Measurements from ENCODE around the gene COPS7B.
A peak's percentile ranks its signal among the peaks of the same experiment; 100 is the strongest.

The COPS7B gene

DNA sequence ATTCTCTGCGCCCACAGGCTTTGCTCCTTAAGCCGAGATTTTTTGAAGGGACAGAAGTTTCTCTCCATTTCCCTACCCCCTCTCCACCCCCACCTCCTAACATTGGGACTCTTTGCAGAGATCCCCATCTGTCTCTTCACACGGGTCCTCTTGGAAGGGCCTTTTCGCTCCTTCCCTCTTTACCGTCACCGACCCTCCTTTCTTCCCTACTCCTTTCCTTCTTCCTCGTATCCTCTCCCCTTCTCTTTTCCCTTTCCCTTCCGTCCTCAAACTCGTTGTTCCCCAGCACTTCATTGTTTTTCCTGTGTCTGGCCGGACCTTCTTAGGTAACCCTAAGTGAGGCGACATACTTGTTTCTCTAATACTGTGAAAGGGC, 660 bp downstream of the COPS7B start:
- no peak for DNase-seq

DNA sequence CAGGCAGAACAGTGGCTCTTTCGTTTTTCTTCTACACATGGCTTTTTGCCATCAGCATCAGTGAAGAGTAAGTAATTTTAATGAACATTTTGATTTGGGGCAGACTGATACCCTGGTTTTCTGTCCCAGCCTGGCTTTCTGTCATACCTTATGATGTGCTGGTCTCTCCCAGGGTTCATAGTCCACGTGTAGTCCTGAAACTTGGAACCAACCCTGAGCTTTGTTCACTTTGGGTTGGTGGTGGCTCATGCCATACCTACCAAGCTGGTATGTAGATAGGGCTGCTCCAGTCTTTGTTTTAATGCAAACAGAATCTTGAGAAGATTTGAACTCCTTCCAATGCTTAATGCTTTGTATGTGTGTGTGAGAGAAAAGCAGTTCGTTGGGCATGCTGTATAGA, 4.9 kb downstream of the COPS7B start:
- DNase-seq: no peak

DNA sequence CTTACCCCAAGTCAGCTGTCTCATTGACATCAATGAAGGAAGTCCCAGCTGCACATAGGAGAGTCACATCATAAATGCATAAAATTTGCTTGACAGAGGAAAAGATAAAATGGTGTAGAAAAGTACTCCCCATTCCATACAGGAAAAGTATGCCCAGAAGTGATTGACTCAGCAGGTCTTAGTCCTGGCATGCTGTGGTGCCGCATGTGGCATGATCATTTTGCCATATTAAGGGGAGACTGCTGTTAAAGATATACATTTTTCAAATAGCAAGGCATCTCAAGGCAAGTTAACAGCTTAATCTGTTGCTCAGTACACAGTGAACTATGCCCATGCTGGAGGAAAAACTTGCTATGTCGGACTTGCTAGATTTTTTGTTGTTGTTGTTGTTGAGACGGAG, 8.1 kb downstream of the COPS7B start:
- no peak for DNase-seq

DNA sequence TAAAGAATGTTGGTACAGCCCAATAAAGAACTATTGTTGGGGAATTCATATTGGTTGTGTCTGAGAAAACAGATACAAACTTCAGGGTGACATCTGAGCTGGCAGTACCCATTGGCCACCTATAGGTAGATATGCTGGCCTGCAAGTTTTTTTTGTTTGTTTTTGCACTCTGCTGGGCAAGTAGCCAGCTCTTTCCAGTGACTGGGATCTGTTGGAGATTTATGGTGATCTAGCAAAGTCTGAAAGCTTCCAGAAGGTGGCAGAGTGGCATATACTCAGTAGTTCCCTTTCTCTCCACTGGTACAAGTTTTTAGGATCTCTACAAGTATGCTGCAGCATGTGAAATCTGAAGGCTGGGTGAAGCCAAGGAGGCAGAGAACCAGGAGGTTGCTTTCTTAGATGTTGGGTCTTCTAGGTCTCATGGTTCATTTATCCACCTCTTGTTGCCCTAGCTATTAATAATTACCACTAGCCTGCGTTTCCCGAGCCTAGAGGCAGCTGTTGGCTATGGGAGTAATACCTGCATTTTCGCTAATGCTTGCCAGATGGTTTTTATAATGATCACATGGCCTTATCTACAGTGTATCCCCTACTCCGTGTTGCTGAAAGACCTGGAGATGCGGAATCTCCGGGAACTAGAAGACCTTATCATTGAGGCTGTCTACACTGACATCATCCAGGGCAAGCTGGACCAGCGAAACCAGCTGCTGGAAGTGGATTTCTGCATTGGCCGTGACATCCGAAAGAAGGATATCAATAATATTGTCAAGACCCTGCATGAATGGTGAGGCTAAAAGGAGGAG, 9.5 kb downstream of the COPS7B start:
- peak; percentile 73 for DNase-seq

DNA sequence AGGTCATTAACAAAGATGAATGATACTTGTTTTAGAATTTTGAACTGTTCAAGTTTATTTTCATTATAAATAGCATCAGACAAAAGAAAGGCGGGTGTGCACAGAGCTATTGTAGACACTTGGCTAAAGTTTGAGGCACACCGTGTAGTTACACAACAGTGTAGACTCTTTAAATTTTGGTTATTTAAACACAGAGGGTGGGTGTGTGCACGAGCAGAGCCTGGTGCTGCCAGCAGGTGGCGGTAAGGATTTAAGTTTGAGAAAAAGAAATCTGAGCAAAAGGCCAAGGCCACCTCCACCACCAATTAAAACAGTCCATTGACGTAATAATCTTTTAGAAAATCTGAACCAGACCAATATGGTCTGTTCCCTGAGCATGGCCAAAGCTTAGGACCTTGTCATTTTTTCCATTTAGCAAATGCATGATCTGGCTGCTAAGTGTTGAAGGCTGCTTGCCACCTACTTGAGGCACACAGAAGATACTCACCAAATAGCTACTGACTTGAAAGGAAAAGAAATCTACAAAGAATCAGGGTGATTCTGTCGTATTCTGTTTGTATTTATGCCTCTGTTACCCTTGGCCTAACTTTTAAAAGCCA, 14.3 kb downstream of the COPS7B start:
- peak; percentile 2 for DNase-seq

DNA sequence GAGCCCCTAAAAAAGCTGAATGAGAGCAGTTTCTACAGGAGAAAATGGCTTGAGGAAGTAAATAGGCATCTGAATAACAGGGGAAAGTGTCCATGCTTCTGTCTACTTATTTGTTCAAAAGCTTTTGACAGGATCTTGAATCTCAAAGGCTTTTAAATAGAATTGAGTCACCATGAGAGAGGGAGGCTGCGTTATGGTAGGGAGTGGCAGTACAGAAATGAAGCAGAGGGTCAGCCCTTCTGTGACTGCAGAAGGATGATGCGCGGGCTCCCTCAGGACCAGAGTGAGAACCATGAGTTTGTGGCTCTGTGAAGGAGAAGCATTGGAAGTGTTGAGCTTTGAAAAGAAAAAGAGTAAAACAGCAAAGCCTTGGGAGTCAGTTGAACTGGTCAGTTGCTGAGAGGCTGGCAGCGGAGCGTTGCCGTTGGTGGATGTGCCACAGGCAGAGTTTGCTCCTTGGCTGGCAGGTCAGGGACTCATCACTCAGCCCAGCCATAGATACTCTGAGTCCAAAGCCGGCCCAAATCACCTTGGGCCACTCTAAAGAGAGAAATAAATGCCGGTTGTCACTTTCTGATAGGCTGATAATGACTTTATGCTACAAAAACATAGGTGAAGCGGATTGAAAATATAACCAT, 17.4 kb downstream of the COPS7B start:
- DNase-seq: no peak

DNA sequence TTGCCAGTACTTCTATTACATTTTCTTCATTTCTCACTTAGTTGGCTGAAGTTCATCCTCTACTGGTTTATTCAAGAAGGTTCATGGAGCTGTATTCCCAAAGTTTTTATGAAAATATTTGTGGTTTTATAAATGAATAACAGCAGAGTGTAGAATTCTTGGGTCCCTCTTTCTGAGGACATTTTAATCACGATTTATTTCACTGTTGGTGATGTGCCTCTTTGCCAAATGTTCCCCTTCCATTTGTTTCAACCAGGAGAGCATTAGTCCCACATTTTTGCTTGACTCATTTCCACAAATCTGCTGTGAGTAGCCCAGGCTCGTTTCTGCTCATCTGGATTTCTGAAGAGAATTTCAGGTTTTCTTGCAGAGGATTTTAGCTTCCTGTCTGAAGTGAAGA, 20.8 kb downstream of the COPS7B start:
- DNase-seq: no peak

DNA sequence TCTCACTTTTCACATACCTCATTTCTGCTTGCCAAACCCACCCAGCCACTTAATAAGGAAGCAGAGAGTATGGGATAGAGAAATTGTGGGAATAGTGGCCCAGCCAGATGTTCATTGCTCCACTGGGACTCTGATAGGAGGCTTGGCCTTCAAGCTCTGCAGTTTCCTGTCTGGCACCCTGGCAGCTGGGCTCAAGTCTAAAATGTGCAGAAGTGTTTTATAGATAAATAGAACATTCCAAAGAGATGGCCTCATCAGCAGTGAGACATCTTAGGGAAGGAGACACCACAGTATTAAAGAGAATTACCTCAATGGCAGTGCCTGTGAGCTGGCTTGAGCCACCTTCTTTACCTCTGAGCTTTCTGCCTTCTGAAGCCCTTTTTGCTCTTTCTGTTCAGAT, 24.7 kb downstream of the COPS7B start:
- DNase-seq: no peak

DNA sequence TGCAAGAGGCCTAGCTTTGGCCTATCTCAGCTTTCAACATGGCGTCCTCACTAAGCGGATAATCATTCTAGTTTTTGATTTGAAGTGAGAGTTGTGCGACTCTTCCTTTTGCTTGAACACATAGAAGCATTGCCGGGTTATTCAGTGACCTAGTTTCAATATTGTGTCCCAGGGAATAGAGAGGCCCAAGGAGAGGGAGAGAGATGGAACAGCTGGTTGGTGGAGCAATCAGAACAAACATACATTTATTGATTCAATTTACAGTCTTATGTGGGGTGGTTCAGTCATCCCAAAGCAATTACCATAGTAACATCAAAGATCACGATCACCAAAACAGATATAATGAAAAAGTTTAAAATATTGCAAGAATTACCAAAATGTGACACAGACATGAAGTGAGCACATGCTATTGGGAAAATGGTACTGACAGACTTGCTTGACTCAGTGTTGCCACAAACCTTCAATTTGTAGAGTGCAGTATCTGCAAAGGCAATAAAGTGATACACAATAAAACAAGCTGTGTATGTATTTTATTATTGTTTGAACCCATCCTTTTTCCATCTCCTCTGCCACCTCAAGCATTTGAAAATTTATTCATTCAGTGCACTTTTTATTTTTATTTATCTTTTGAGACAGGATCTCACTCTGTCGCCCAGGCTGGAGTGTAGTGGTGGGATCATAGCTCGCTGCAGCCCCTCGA, 30.2 kb downstream of the COPS7B start:
- DNase-seq: no peak

DNA sequence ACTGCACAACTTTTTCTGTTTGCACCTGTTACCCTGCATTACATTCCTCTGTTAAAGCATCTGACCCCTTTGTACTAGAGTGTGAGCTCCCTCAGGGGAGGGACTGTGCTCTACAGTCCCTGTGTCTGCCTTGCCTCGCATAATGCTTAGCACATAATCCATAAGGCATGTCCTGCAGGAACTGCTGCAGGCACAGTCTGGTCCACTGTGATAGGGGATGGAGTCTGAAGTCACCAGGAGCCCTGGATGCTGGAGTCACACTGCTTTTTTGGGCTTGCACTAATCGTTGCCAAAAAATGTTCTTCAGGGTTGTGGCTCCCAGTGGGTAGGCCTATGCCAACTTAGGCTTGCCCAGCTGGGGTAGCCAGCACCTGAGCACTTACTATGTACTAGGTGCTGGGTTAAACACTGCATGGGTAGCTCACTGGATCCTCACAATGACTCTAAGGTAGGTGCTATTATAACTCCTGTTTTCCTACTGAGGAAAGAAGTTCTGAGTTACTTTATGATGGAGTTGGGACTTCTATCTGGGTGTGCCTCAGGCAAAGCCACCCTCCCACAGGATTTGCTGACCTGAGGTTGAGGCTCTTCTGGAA, 33.3 kb downstream of the COPS7B start:
- no peak for DNase-seq

DNA sequence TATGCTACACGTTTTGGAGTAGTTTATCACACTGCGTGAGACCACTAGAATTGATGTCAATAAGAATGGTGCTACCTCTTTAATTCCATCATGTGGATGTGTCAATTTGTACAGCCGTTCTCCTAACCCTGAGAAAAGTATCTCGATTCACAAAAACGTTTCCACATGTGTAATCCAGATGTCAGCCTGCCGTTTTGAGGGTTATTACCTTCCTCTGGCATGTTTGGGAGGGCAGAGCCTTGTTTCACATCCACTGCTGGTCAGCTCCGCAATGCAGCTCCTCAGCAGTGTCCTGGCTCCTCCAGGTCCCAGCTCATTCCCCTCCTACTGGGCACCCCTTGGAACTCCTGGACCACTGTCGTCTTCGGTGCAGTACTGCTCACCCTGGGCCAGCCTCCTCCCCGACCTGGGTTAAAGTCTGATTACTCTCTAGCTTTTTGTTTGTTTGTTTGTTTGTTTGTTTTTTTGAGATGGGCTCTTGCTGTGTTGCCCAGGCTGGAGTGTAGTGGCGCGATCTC, 34.6 kb downstream of the COPS7B start:
- DNase-seq: no peak

DNA sequence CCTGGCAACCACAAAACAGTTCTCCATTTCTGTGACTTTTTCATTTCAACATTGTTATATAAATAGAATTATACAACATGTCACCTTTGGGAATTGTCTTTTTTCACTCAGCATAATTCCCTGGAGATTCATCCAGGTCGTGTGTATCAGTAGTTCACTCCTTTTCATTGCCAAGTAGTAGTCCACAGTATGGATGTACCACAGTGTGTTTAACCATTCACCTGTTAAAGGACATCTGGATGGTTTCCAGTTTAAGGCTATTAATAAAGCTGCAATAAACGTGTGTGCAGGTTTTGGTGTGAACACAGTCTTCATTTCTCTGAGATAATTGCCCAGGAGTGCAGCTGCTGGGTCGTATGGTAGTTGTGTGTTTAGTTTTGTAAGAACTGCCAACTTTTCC, 35.7 kb downstream of the COPS7B start:
- no peak for DNase-seq

DNA sequence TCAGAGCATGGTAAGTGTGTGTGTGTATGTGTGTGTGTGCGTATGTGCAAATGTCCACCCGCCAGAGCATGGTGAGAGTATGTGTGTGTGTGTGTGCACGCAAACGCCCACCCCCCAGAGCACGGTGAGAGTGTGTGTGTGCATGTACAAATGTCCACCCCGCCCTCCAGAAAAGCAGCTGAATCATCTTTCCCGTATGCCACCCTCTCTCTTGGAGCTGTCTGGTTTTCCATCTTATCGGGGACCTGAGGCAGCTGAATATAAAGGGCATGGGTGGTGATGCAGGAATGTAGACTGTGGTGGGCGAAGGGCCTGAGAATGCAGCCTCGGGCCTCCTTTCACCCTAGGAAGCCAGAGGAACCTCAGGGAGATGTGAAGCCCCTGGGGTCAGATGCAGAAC, 66.9 kb downstream of the COPS7B start:
- DNase-seq: no peak

DNA sequence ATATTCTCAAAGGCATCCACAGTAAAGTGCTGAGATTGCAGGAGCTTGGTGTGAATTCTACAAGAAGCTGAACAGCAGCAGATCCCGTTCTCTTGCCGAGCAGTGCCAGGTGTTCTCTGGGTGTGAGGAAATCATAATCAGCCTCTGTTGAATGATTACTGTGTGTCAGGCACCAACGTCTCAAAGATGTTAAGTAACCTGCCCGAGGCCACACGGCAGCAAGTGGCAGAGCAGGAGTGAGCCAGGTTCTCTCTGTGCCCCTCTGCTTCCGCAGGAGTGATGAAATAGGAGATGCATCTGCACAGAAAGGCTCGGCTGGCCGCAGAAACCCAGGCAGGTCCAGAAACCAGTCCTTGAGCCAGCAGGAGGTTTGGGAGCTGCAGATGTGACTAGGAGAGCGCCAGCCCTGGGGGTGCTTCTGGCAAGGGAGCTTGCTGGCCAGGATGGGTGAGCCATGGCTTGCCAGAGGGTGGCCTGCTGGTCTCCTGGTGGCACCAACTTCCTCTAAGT, 68.4 kb downstream of the COPS7B start:
- no peak for DNase-seq

DNA sequence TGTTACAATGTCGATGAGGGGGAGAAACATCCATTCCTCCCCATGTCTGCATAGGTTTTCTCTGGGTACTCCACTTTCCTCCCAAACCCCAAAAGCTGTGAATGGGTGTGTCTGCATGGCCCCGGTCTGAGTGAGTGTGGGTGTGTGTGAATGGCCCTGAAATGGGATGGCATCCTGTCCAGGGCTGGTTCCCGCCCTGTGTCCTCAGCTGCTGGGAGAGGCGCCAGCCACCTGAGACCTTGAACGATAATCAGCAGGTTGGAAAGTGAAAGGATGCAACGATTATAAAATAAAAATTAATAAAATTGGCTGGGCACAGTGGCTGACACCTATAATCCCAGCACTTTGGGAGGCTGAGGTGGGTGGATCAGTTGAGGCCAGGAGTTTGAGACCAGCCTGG, 70.7 kb downstream of the COPS7B start:
- no peak for DNase-seq

All from NCI-H345 (cell line).